Adipocyte (in vitro differentiated cells): ENCODE data around the gene PHKG1.
"Not testable (repeated sequence)": the region's sequence is repeated elsewhere in the genome, so short reads cannot be mapped to it uniquely, and the experiment has no call there.

Source experiments
- DNase-seq: peaks from one replicate; pipeline ENCODE4 v3.0.0-alpha.2; 2015; ENCODE audit warnings: low read depth
- H3K27me3 ChIP-seq: replicated peaks from 2 replicates; pipeline ENCODE4 v1.7.0; 2013; ENCODE audit warnings: mild to moderate bottlenecking, low read length, moderate library complexity; ENCODE audit not compliant: control insufficient read depth, insufficient read depth
- H3K36me3 ChIP-seq: 2 replicates; pipeline ENCODE4 v1.7.0; 2013; ENCODE audit warnings: low read length, mild to moderate bottlenecking, moderate library complexity; ENCODE audit not compliant: control insufficient read depth, insufficient read depth, severe bottlenecking
- H3K4me1 ChIP-seq: 2 replicates; pipeline ENCODE4 v1.7.0; 2013; ENCODE audit warnings: mild to moderate bottlenecking, low read length, moderate library complexity; ENCODE audit not compliant: control insufficient read depth, insufficient read depth
- H3K4me3 ChIP-seq: 2 replicates; pipeline ENCODE4 v1.7.0; 2013; ENCODE audit warnings: mild to moderate bottlenecking, low read length, moderate library complexity
- H3K9ac ChIP-seq: 2 replicates; pipeline ENCODE4 v1.7.0; 2013; ENCODE audit warnings: mild to moderate bottlenecking, low read length, moderate library complexity
- H3K9me3 ChIP-seq: 2 replicates; pipeline ENCODE4 v1.7.0; 2013; ENCODE audit warnings: mild to moderate bottlenecking, low read length, moderate library complexity; ENCODE audit not compliant: control insufficient read depth

Gene PHKG1

DNA sequence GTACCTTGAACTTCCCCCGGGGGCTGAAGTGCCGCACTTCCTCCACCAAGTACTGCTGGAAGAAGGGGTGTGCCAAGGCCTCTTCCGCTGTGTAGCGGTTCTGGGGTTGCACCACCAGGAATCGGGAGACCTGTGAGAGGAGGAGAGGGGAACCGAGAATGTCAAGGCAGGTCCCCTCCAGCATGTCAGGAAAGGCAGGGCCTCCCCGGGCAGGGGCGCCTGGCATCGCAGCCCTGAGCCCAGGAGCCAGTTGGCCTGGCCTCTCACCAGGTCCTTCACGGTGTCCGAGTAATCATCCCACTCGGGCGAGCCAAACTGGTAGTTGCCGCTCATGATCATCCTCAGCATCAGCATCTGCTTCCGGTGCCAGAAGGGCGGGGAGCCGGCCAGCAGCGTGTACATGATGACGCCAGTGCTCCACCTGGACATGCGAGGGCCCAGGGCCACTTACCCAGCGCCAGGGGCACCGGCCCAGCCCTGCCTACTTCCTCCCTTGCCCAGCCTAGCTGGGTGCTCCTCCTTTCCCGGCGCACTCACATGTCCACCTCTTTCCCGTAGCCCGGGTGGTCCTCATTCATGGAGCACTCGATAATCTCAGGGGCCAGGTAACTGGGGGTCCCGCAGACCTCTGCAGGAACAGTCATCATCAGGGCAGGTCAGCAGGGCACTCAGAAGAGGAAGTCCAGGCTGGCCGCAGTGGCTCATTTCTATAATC, 11.0 kb downstream of the PHKG1 start:
- Histone ChIP-seq H3K4me1 (peaks cover 24% of the 10 kb centered on the region), H3K9me3 (no peaks in the 10 kb centered on the region), H3K4me3 (no peak overlapping the region), H3K27me3 (no peaks in the 10 kb centered on the region), H3K36me3 (peaks cover 56% of the 10 kb centered on the region), H3K9ac (no peak overlapping the region)
- no peak for DNase-seq

DNA sequence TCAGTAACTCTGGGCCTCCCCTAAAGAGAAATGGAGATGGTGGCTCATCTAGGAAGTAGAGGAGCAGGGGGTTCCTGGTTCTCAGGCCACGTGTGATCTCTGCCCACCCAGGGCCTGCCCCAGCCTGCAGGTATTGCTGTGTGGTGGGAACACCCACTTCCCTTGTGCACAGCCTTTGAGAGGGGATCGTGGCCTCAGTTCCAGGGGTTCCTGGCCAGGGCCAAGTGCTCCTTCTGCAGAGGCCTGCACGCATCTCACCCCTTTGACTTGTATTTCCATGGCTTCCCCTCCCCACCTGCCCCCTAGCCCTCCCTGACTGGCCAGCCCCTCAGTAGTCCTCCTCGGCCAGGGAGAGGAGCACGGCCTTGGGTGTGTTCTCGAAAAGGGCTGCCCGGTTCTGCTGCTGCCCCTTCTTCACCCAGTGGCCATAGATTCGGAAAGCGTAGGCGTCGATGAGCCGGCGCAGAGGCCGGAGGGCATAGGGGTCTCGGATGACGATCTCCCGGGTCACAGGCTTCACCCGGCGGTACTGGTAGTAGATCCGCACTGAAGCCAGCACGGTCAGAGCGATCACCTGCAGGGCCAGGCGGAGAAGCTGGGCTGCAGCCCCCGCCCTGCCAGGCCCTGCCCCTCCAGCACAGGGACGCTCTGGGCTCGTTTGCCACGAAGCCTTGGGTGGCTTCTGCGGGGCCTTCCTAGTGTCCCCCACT, 11.9 kb downstream of the PHKG1 start:
- H3K9me3 ChIP-seq, H3K27me3 ChIP-seq, DNase-seq, H3K9ac ChIP-seq, H3K4me3 ChIP-seq: not testable (repeated sequence)
- peaks cover 31% of the 10 kb centered on the region for H3K4me1 ChIP-seq
- peaks cover 49% of the 10 kb centered on the region for H3K36me3 ChIP-seq

DNA sequence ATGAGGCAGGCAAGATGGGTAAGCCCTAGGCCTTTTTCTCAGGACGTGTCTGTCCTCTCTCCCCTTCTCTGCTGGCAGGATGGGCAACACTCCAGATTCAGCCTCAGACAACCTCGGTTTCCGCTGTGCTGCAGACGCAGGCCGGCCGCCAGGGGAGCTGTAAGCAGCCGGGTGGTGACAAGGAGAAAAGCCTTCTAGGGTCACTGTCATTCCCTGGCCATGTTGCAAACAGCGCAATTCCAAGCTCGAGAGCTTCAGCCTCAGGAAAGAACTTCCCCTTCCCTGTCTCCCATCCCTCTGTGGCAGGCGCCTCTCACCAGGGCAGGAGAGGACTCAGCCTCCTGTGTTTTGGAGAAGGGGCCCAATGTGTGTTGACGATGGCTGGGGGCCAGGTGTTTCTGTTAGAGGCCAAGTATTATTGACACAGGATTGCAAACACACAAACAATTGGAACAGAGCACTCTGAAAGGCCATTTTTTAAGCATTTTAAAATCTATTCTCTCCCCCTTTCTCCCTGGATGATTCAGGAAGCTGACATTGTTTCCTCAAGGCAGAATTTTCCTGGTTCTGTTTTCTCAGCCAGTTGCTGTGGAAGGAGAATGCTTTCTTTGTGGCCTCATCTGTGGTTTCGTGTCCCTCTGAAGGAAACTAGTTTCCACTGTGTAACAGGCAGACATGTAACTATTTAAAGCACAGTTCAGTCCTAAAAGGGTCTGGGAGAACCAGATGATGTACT, 13.1 kb downstream of the PHKG1 start:
- DNase-seq = peak; percentile 86
- Histone ChIP-seq H3K27me3 (no peaks in the 10 kb centered on the region), H3K4me3 (no peak overlapping the region)

DNA sequence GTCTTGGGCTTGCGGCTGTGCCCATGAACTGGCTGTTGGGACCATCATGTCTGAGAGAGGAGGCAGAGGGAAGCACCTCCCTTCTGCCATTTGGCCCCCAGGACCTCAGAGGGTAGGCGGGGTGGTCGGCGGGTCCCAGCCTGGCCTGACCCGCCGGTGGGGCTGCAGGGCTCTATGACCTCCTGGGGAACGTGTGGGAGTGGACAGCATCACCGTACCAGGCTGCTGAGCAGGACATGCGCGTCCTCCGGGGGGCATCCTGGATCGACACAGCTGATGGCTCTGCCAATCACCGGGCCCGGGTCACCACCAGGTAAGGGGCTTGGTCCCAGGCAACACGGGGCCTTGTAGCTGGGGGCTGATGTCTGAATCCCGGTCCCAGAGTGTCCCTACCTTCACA, 14.6 kb downstream of the PHKG1 start:
- Histone ChIP-seq H3K4me3 (no peak overlapping the region), H3K36me3 (peaks cover 33% of the 10 kb centered on the region), H3K9ac (no peak overlapping the region), H3K4me1 (peaks cover 26% of the 10 kb centered on the region), H3K9me3 (no peaks in the 10 kb centered on the region), H3K27me3 (no peaks in the 10 kb centered on the region)
- DNase-seq = no peak

More for the DNA sequence above, 13.1 kb downstream of the PHKG1 start:
- H3K4me1 ChIP-seq = peaks cover 31% of the 10 kb centered on the region
- peak overlapping the region; percentile 69 for H3K9ac ChIP-seq
- peaks cover 37% of the 10 kb centered on the region for H3K36me3 ChIP-seq
- H3K9me3 ChIP-seq = no peaks in the 10 kb centered on the region

DNA sequence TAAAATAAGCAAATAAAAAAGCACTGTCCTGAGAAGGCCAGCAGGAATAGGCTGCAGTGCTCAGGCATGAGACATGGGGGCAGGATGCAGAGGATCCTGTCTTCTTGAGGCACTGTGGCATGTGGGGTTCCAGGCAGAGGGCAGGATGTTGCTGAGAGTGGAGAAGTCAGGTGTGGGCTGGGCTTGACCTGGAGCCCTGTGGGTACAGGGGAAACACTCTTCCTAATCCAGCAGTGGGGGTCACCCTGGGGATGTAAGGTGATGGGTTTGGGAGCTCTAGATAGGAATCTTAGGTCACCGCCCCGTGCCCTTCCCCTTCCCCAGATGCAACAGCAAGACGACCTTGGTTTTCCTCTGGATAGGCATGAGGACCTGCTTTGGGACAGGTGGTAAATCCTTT, 15.1 kb downstream of the PHKG1 start:
- H3K27me3 ChIP-seq = no peaks in the 10 kb centered on the region
- no peaks in the 10 kb centered on the region for H3K9me3 ChIP-seq
- peaks cover 38% of the 10 kb centered on the region for H3K36me3 ChIP-seq
- DNase-seq = no peak
- no peak overlapping the region for H3K9ac ChIP-seq
- no peak overlapping the region for H3K4me3 ChIP-seq
- H3K4me1 ChIP-seq = peaks cover 25% of the 10 kb centered on the region

DNA sequence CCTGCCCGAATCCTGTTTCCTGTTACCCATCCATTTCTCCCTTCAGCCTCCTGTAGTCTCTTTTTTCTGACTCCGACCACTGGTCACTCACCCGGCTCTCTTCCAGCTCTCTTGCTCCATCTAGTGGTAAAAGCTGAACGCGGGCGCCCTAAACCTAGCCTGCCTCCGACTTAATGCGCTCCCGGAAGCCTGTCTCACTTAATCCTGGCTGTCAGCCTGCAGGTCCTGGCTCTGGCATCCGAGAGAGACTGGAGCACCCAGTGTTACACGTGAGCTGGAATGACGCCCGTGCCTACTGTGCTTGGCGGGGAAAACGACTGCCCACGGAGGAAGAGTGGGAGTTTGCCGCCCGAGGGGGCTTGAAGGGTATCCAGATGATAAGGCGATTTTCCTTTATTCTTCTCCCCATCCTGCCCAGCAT, 18.4 kb downstream of the PHKG1 start:
- Histone ChIP-seq H3K27me3 (no peaks in the 10 kb centered on the region), H3K4me3 (no peak overlapping the region), H3K36me3 (peaks cover 35% of the 10 kb centered on the region), H3K4me1 (peaks cover 17% of the 10 kb centered on the region), H3K9ac (no peak overlapping the region), H3K9me3 (no peaks in the 10 kb centered on the region)
- peak; percentile 93 for DNase-seq

DNA sequence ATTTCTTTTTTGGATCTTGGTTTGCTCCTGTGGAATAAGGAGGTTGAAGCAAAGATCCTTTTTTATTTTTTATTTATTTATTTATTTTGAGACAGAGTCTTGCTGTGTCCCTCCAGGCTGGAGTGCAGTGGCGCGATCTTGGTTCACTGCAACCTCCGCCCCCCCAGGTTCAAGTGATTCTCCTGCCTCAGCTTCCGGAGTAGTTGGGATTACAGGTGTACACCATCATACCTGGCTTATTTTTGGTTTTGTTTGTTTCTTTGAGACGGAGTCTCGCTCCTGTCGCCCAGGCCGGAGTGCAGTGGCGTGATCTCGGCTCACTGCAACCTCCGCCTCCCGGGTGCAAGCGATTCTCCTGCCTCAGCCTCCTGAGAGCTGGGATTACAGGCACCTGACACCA, 26.4 kb downstream of the PHKG1 start:
- H3K9me3 ChIP-seq, H3K4me3 ChIP-seq, H3K9ac ChIP-seq, H3K27me3 ChIP-seq, DNase-seq: not testable (repeated sequence)
- H3K36me3 ChIP-seq = peaks cover 55% of the 10 kb centered on the region
- peaks cover 31% of the 10 kb centered on the region for H3K4me1 ChIP-seq

GRCh38 chr7:56063882-56064625, 28.7 kb downstream of the PHKG1 start, which contains the start of gene SUMF2:
TSS of gene SUMF2 (plus strand) at chr7:56064286. CDS start at chr7:56064312, 26 bp downstream.
- peaks cover 56% of the 10 kb centered on the region for H3K36me3 ChIP-seq
- H3K9ac ChIP-seq = peak within 1 kb of the TSS; percentile 98

DNA sequence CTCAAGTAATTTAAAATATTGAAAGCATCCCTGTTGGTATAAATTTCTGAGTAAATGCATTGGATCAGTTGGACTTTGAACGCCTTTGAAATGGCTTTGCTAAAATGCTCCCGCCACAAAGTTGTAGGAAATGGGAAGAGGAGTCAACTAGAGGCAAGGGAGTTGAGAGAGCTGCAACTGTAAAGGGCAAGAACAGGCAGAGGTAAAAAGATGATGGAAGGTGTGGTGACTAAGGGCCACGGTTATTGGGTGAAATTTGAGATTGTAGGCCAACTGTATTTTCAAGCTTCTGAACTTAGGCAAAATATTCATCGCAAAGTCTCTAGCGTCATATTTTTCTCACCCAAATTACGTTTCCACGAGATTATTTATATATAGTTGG, 29.3 kb downstream of the PHKG1 start:
- Histone ChIP-seq H3K36me3 (peaks cover 57% of the 10 kb centered on the region), H3K27me3 (no peaks in the 10 kb centered on the region), H3K9me3 (no peaks in the 10 kb centered on the region), H3K4me3 (peak overlapping the region; percentile 98), H3K9ac (peak overlapping the region; percentile 98), H3K4me1 (peaks cover 31% of the 10 kb centered on the region)
- DNase-seq = no peak

More at GRCh38 chr7:56063882-56064625, 28.7 kb downstream of the PHKG1 start, which contains the start of gene SUMF2:
- Histone ChIP-seq H3K4me1 (peaks cover 31% of the 10 kb centered on the region), H3K4me3 (peak within 1 kb of the TSS; percentile 98), H3K9me3 (no peaks in the 10 kb centered on the region), H3K27me3 (no peaks in the 10 kb centered on the region)
- DNase-seq = peak; percentile 97

DNA sequence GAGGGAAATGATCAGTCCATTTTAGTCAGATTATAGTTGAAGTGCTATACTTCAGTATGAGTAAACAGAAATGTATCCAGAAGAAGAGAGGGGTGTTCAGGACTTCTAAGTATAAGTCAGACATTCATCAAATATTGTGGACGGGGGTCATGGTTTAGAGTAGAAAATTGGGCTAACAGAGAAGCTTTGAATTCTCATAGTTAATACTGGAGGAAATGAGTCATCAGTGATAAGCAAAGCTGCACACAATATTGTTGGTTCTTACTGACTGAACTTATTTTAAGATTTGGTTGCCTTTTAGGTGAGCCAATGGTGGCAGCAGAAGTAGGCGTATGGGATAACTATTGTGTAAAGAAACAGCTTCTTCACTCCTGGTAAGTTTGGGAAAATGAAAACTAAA, 30.4 kb downstream of the PHKG1 start:
- H3K4me1 ChIP-seq = peaks cover 31% of the 10 kb centered on the region
- peak overlapping the region; percentile 43 for H3K9ac ChIP-seq
- H3K4me3 ChIP-seq = no peak overlapping the region
- H3K36me3 ChIP-seq = peaks cover 65% of the 10 kb centered on the region
- H3K9me3 ChIP-seq = no peaks in the 10 kb centered on the region
- DNase-seq = peak; percentile 58
- H3K27me3 ChIP-seq = no peaks in the 10 kb centered on the region
